EL (cell line): ENCODE data around the gene KLF13.
A peak's percentile ranks its signal among the peaks of the same experiment; 100 is the strongest.

Experiments
- DNase-seq: peaks from one replicate; pipeline ENCODE4 v3.0.0-alpha.2; 2016

KLF13 gene

GRCh38 chr15:31326156-31326874 lies at the start of gene KLF13:
TSS of gene KLF13 (plus strand) at chr15:31326835. CDS start at chr15:31327213, 378 bp downstream.
- peak; percentile 96 for DNase-seq

GRCh38 chr15:31277335-31278060 lies 49.1 kb upstream of the KLF13 start:
- DNase-seq = no peak

- DNase-seq = no peak
Measured at GRCh38 chr15:31278061-31278445, 48.6 kb upstream of the KLF13 start.

GRCh38 chr15:31278544-31279220 lies 48.0 kb upstream of the KLF13 start:
- no peak for DNase-seq

GRCh38 chr15:31279221-31280045 lies 47.2 kb upstream of the KLF13 start:
- no peak for DNase-seq

GRCh38 chr15:31280046-31280830 lies 46.4 kb upstream of the KLF13 start:
- DNase-seq = no peak

GRCh38 chr15:31280831-31281216 lies 45.8 kb upstream of the KLF13 start:
- DNase-seq = no peak

GRCh38 chr15:31283043-31283442 lies 43.6 kb upstream of the KLF13 start:
- no peak for DNase-seq

- no peak for DNase-seq
Measured at GRCh38 chr15:31285772-31286261, 40.8 kb upstream of the KLF13 start.

GRCh38 chr15:31291048-31291578 lies 35.5 kb upstream of the KLF13 start:
- DNase-seq = no peak

GRCh38 chr15:31292391-31293015 lies 34.1 kb upstream of the KLF13 start:
- DNase-seq = no peak

GRCh38 chr15:31293655-31294054 lies 33.0 kb upstream of the KLF13 start:
- DNase-seq = no peak

- no peak for DNase-seq
Measured at GRCh38 chr15:31294067-31294466, 32.6 kb upstream of the KLF13 start.

GRCh38 chr15:31295658-31296057 lies 31.0 kb upstream of the KLF13 start:
- DNase-seq = no peak

GRCh38 chr15:31296219-31296645 lies 30.4 kb upstream of the KLF13 start:
- DNase-seq = no peak

- no peak for DNase-seq
Measured at GRCh38 chr15:31296646-31297574, 29.7 kb upstream of the KLF13 start.

GRCh38 chr15:31297575-31298456 lies 28.8 kb upstream of the KLF13 start:
- no peak for DNase-seq

GRCh38 chr15:31298707-31299172 lies 27.9 kb upstream of the KLF13 start:
- DNase-seq = no peak

- no peak for DNase-seq
Measured at GRCh38 chr15:31300208-31300661, 26.4 kb upstream of the KLF13 start.
